HG03045 (cell line): Measurements from ENCODE around the gene USH2A.

Experiments used
- ATAC-seq: cut with Tn5 transposase; IDR thresholded peaks from one replicate; pipeline ENCODE4 v1.9.1; 2021; ENCODE audit warnings: mild to moderate bottlenecking, moderate library complexity; ENCODE audit not compliant: unreplicated experiment

Gene USH2A

DNA sequence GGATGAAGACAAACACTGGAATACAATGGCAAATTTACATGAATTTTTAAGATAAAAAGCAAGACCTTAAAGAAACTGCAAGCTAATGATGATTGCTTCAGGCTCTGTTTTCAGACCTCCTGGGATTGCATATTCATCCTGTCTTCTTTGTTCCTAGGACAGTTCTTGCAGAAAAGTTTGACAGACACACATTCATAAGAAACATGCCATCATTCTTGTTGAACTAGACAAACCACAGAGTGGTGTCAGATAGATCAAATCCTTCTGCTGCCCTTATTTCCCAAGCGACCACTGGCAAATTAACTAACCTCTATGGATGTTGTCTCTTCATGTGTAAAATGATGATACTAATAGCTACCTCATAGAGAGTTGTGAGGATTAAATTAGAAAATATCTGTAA is 674.8 kb downstream of the USH2A start:
- ATAC-seq: no peak

DNA sequence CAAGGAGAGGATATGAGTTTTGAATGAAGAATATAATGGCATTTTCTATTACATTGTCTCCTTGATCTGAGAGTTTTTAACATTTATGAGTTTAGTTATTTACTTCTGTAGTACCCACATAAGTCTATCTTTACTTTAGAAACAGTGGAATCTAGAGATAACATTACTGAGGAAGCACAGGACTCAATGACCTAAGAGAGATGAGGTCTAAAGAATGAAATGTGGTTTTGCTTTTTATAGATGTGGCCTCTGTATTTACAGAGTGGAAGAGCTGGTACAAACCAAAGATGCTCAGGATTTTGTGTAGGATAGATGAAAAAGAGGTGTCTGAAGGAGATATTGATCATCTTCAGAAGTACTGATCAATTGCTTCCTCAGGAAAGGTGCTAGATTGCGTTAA is 678.8 kb downstream of the USH2A start:
- ATAC-seq: no peak

DNA sequence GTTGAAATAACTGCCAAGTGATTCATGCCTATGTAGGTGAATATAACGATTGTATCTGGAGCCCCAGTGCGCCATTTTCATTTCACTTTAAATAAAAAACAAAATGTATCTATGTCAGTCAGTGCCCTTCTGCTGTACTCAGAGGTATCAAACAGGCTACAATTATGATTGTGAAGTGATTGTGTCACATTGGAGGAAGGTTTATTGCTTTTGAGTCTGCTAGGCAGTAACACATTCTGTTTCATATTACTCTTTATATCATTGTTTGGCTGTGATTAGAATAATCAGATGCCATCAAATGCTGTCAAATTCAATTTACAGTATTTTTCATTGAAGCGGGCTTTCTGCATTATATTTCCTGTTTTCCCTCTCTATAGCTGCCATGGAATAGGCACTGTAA is 684.2 kb downstream of the USH2A start:
- no peak for ATAC-seq

DNA sequence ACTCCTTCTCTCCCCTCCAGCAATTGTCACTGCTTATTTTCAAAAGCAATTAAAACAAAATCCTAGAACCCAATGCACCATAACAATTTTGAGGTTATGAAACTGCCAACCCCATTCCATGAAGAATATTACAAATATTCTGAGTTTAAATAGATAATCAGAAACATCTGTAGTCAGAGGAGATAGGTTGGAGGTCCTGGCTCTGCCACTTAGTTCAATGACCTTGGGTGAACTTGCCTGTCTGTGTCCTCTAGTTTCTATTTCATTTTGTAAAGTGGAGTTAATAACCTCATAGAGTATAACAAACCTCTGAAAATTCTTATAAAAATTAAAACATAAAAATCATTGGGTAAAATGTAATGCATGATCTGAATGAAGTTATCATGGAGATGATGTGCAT is 691.5 kb downstream of the USH2A start:
- no peak for ATAC-seq

GRCh38 chr1:215730600-215730999 is 692.6 kb downstream of the USH2A start:
- ATAC-seq: no peak

GRCh38 chr1:215728169-215728568 is 695.1 kb downstream of the USH2A start:
- no peak for ATAC-seq

DNA sequence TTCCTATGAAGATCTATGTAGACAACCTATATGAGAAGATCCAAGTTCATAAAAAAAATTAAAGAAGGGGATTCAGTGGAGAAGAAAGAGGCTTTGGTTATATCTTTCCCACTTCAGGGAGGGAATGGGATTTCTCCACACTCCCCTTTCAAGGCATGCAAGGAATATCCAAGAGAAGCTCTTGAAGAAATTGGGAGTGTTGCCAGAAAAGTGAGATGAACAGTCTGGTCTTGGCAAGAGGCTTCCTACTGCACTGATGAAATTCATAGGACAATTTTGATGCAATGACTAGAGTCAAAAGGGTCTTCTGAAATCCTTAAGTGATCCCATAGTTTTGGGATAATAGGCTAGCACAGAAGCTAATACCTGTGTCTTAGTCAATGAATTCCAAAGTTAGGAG is 703.1 kb downstream of the USH2A start:
- ATAC-seq: no peak

DNA sequence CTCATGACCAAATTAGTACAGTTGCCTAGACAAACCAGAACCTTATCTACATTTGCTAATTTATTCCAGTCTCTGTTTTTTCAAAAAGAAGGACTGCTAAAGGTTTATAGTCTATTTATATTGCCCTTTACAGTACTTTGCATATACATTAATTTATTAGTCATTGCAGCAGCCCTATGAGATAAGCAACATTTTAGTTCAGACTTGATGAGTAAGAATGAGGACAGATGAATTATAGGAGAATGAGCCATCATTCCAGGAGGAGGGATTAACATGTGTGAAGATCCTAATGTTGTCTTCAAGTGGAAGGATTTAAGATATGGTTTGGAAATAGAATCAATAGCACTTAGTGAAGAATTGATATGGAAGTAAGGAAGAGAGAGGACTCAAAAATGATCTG is 703.7 kb downstream of the USH2A start:
- no peak for ATAC-seq

GRCh38 chr1:215718575-215719287 is 704.5 kb downstream of the USH2A start:
- ATAC-seq: no peak

DNA sequence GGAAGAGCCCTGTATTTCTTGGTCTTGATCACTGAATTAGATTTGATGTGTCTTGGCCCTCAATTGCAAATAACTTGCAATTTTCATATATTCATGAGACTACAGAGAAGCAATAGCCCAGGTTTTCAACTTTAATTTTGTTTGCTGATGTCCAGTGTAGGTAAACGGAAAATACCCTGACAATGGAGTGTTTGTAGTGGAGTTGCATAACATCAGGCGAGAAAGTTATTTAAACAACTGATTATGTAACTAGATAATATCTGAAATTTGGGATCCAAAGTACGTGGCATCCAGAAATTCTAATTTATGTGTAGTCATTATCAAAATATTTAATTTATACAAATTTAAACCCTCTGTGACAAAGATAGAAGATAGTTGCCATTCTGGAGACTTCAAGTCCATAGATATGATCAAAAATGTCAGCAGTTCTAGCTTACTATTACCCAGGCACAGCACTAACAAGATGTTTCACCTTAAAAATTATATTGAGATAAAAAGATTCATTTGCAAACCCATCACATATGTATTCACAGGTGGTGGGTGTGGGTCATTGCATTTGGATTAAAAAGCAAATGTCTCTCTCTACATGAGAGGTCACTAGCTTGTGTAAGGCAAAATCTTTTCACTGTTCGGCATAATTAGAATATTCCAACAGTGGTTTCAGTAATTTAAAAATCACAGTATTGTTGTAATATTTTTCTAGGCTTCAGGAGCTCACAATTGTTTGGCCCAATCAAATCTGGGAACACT is 705.4 kb downstream of the USH2A start:
- ATAC-seq: no peak

DNA sequence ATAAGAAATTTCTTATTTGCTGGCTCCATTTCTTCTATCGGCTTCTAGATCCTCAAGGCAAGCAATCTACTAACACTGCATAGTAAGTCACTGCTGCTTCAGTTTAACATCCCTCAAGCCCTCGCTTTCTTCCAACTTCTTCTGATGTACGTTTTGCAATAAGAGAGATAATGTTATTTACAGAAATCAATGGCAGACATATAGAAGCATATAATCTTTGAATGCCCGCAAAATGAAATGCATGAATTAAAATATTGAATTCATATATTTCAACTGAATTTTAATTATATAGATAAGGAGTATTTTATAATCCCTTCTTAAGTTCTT is 712.4 kb downstream of the USH2A start:
- ATAC-seq: no peak

DNA sequence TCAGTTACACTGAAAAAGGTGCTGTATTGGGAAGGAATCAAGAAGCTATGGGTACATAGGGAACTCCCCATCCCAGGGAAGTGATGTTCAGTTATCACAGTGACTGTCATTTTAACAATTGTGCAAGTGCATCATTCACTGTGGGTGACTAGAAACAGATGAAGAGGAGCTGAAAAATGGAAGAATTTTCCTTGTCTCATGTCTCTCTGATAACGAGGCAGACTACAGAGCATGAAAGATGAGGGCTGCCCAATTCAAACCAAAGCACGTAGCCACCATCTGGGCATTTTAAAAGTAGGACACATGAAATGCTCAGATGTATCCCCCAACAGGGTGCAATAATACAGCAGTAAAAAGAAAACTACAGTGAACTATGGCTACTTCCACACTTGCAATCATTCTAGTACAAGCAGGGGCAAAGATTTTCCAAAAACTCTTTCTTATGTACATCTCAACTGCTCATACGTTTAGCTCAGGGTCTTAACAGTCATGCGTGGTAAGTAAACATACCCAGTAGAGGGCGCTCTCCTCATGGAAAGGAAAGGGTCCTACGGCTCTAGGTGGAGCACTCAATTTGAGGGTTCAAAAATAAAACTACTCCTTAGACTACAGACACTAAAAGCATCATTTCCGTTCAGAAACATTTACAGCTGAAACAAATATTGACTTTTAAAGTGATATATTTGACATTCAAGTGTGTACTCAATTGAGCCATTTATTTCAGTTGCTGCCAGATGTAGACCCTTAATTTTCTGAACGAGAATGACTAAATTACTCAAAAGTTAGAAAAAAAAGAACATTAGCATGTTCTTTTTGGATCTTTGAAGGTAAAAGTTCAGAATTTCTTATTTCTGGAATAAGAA is 713.0 kb downstream of the USH2A start:
- peak; percentile 65 for ATAC-seq

GRCh38 chr1:215704089-215704860 is 719.0 kb downstream of the USH2A start:
- ATAC-seq: no peak

DNA sequence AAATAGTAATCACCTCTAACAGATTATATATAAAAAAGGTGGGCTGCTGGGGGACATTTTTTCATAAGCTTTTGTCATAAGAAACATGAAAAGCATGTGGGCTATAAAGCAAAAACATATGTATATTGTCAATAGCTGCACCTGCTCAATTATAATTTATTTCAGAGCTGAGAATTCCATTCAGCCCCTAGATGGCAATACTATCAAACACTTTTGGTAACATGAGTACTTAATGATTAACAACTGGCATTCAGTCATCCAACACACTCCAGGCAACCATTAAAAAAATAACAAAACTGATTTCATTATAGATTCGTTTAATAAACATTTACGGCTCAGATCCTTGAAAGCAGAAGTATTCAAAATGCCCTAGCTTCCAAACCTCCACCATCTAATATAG is 741.0 kb downstream of the USH2A start:
- no peak for ATAC-seq

DNA sequence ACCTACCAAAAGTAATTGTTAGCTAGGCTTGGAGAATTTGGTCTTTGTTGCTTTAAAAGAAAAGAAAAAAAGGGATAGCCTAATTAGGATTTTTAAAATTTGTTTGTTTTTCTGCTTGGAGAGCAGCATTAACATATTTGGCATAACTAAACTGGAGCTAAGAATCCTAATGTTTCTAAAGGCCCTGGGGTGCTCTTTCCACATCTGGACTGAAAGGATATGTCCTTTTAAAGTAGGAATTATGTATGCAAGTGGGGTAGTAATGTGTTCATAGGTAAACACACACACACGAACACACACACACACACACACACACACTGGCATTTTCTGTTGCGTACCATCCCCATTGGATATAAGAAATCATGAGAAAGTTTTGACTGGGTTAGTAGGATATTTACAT is 742.2 kb downstream of the USH2A start:
- no peak for ATAC-seq

DNA sequence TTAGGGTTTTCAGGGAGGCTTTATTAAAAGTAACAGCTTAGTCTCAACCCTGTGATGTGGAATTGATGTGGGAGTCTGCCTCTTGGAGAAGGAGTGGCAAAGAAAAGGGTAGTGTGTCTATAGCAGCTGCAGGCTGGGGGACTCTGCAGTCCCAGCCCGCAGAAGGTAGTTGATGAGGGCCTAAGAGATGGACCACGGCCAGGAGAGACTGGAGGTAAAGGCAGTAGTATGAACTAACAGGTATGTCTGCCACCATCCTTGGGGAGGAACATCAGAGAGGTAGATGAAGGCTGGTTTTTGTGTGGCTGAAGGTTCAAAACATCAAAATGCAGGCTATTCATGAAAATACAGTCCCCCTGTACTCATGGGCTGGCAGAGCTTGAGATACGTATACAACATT is 744.0 kb downstream of the USH2A start:
- no peak for ATAC-seq

DNA sequence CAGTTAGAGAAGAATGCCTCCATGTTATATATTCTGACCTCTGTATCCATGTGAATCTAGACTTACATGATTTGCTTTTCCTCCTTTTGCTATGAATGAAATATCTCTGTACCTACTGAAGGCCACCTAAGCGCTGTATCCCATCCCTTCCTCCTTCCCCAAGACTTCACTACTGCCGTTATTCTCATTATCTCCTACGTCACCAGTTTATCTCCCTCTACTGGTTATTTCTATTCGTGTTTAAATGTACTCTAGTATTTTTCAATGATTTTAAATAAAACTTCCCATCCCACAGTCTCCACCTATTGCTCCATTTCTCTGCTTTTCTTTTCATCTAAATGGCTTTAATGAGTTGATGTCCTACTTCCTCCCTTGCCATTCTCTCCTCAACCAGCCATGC is 746.1 kb downstream of the USH2A start:
- ATAC-seq: no peak

DNA sequence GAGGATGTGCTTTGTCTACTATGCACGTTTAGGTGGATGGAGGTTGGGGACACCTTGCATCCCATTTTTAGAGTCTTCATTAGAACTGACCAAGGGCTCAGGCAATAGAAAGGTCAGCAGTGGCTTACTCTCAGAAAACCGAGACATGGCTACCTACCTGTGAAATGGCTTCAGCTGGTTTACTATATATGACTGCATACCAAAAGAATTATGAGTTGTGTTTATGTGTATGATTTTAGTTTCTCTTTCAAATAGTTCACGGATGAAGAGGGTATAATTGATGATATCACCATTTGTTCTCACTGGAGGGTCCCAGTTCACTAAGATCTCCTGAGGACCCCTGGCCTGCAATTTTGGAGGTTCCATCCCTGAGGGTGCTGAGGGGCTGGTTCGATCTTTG is 749.3 kb downstream of the USH2A start:
- ATAC-seq: no peak

GRCh38 chr1:215672482-215672881 is 750.8 kb downstream of the USH2A start:
- no peak for ATAC-seq

DNA sequence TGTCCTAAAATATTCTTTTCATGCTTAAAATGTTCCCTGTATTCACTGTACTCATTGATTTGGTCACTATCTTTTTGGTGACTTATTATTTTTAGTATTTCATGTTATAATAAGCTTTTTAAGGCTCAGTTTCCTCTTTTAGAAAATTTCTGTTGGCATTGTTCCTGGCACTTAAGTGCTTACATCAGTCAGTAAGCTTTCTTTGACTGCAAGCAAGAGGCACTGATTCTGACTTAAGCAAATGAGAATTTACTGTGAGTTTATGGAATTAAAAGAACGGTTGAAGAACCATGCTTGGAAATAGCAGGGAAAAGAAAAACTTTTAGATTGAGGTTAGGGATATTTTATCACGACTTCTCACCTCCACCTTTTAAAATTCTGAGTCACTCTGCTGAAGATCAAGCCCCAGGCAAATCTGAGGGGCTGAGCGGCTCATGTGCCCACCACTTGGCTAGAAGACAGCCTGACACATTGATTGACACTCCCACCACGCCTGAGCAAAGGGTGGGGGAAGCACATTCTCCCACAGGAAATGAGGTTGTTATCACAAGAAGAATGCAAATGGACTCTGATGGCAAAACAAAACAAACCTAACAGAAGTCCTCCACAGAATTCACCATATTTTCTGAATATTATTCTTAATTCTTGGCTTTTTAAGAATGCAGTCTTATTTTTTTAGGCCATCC is 753.3 kb downstream of the USH2A start:
- no peak for ATAC-seq

GRCh38 chr1:215667761-215668160 is 755.5 kb downstream of the USH2A start:
- no peak for ATAC-seq
